Nephron progenitor cell (in vitro differentiated cells): ENCODE results near the gene ITGAV.

Experiments
- DNase-seq: peaks from one replicate; pipeline ENCODE4 v3.0.0; 2021
- H3K27ac Mint-ChIP-seq: 2 replicates; pipeline ENCODE4 v1.8.0; 2021; ENCODE audit warnings: mild to moderate bottlenecking, moderate library complexity, mixed read lengths
- H3K27me3 Mint-ChIP-seq: 2 replicates; pipeline ENCODE4 v1.8.0; 2021; ENCODE audit warnings: mild to moderate bottlenecking, low read depth, mixed read lengths; ENCODE audit not compliant: poor library complexity
- H3K36me3 Mint-ChIP-seq: 2 replicates; pipeline ENCODE4 v1.8.0; 2021; ENCODE audit warnings: low read depth, mixed read lengths
- H3K4me1 Mint-ChIP-seq: 2 replicates; pipeline ENCODE4 v1.8.0; 2021; ENCODE audit warnings: mixed read lengths
- H3K4me3 Mint-ChIP-seq: 2 replicates; pipeline ENCODE4 v1.8.0; 2021; ENCODE audit warnings: mild to moderate bottlenecking, moderate library complexity, mixed read lengths
- H3K9me3 Mint-ChIP-seq: 2 replicates; pipeline ENCODE4 v1.8.0; 2021; ENCODE audit warnings: mild to moderate bottlenecking, moderate library complexity, mixed read lengths
- TF ChIP-seq, protein P1 (sequence below): fragments of 200-600 bp; sonication (generic); IDR thresholded peaks from 2 replicates; pipeline ENCODE4 v1.5.0; 2021; ENCODE audit warnings: antibody characterized with exemption

ITGAV gene

DNA sequence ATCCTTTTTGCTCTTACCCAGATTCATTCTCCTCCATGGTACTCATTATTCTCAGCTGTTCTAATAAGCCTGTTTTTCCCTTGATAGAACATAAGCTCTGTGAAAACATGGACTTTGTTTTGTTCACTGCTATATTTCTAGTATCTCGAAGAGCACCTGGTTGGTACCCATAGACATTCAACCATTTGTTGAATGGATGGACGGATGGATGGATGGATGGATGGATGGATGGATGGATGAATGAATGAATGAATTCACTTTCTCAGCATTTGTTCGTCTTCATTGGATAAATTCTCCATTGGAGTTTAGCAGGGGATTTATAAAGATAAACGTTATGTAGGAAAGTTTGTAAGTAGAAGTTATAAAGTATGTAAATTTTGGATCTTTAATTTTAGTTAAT lies 106.9 kb downstream of the ITGAV start:
- H3K36me3 Mint-ChIP-seq: no peaks in the 10 kb centered on the region
- H3K4me3 Mint-ChIP-seq: no peak overlapping the region

DNA sequence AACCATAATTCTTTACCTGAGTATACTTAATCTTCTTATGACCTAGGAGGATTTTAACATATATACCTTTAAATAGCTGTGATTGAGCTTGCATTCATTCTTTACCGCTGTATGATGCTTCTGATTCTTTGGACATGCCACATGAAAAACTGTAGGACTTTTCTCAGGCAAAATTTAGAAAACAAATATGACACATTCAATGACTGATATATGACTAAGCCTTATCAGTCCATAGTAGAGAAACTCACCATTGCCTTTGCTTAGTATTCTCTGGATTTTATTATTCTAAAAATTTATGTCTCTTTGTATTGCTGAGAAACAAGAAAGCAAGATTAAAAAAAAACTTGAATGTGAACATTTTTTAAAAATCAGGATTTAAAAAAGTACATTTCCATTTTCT lies 107.7 kb downstream of the ITGAV start:
- Mint-ChIP-seq H3K36me3 (no peaks in the 10 kb centered on the region), H3K27me3 (no peaks in the 10 kb centered on the region), H3K27ac (no peak overlapping the region), H3K4me1 (peaks cover 18% of the 10 kb centered on the region), H3K4me3 (no peak overlapping the region), H3K9me3 (no peaks in the 10 kb centered on the region)
- DNase-seq: no peak
- TF ChIP-seq, protein P1, sequence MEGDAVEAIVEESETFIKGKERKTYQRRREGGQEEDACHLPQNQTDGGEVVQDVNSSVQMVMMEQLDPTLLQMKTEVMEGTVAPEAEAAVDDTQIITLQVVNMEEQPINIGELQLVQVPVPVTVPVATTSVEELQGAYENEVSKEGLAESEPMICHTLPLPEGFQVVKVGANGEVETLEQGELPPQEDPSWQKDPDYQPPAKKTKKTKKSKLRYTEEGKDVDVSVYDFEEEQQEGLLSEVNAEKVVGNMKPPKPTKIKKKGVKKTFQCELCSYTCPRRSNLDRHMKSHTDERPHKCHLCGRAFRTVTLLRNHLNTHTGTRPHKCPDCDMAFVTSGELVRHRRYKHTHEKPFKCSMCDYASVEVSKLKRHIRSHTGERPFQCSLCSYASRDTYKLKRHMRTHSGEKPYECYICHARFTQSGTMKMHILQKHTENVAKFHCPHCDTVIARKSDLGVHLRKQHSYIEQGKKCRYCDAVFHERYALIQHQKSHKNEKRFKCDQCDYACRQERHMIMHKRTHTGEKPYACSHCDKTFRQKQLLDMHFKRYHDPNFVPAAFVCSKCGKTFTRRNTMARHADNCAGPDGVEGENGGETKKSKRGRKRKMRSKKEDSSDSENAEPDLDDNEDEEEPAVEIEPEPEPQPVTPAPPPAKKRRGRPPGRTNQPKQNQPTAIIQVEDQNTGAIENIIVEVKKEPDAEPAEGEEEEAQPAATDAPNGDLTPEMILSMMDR: no peak

More for the DNA sequence above, 106.9 kb downstream of the ITGAV start:
- Mint-ChIP-seq H3K4me1 (peaks cover 18% of the 10 kb centered on the region), H3K27ac (no peak overlapping the region), H3K27me3 (no peaks in the 10 kb centered on the region), H3K9me3 (no peaks in the 10 kb centered on the region)
- TF ChIP-seq, protein P1: no peak
- DNase-seq: no peak

DNA sequence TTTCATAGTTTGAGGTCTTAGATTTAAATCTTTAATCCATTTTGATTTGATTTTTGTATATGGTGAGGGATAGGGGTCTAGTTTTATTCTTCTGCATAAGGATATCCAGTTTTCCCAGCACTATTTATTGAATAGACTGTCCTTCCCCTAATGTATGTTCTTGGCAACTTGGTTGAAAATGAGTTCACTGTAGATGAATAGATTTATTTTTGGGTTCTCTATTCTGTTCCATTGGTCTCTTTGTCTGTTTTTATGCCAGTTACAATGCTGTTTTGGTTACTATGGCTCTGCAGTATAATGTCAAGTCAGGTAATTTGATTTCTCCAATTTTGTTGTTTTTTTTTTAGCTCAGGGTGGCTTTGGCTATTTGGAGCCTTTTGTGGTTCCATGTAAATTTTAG lies 109.9 kb downstream of the ITGAV start:
- no peaks in the 10 kb centered on the region for H3K9me3 Mint-ChIP-seq
- H3K4me1 Mint-ChIP-seq: peaks cover 14% of the 10 kb centered on the region
- H3K36me3 Mint-ChIP-seq: no peaks in the 10 kb centered on the region
- no peak overlapping the region for H3K4me3 Mint-ChIP-seq
- H3K27me3 Mint-ChIP-seq: no peaks in the 10 kb centered on the region
- no peak for DNase-seq
- TF ChIP-seq, protein P1: no peak
- H3K27ac Mint-ChIP-seq: no peak overlapping the region

DNA sequence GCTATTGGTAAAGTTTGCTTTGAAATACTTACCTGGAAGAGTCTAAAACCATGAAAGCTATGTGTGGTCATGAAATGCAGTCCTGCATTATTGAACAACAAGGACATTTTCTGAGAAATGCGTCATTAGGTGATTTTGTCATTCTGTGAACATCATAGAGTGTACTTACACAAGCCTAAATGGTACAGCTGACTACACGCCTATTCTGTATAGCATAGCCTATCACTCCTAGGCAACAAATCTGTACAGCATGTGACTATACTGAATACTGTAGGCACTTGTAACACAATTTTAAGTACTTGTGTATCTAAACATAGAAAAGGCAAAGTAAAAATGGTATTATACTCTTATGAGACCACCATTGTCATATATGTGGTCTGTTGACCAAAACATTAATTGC lies 112.2 kb downstream of the ITGAV start:
- H3K36me3 Mint-ChIP-seq: no peaks in the 10 kb centered on the region
- no peaks in the 10 kb centered on the region for H3K9me3 Mint-ChIP-seq
- no peak overlapping the region for H3K27ac Mint-ChIP-seq
- no peak for DNase-seq
- H3K27me3 Mint-ChIP-seq: no peaks in the 10 kb centered on the region
- TF ChIP-seq, protein P1: no peak
- no peaks in the 10 kb centered on the region for H3K4me1 Mint-ChIP-seq
- no peak overlapping the region for H3K4me3 Mint-ChIP-seq

DNA sequence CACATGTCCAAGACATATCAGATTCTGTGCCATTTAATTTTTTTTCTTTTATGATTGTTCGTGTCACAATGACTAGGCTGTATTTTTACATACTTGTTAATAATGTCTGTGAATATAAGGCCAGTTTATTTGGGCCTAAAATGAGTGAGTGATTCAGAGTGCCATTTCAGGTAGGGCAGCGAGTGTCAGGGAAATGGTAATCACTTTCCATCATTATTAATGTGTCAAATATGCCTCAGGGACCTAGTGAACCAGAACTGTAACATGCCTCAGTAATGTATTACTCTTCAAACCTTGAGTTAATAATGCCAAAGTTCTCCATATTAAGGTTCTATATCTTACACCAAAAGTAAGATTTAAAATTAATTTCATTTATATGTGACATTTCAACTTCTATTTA lies 112.6 kb downstream of the ITGAV start:
- Mint-ChIP-seq H3K9me3 (no peaks in the 10 kb centered on the region), H3K36me3 (no peaks in the 10 kb centered on the region), H3K4me1 (no peaks in the 10 kb centered on the region), H3K27me3 (peaks cover 1% of the 10 kb centered on the region), H3K4me3 (no peak overlapping the region), H3K27ac (no peak overlapping the region)
- TF ChIP-seq, protein P1: no peak
- no peak for DNase-seq

DNA sequence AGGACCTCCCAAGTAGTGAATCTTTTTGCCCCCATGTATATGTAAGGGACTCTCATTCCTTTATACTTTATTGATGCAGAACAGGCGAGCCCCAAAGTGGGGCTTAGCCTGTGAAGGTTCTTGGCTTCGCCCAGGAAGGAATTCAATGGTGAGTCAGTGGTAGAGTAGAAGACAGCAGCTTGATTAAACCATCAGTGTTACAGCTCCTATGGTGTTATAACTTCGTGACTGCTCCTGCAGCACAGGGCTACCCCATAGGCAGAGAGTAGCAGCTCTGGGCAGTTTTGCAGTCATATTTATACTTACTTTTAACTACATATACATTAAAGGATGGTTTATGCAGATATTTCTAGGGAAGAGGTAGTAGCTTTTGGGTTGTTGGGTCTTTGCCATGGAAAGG lies 115.0 kb downstream of the ITGAV start:
- TF ChIP-seq, protein P1: no peak

More for the DNA sequence above, 115.0 kb downstream of the ITGAV start:
- no peak for DNase-seq
- H3K4me3 Mint-ChIP-seq: no peak overlapping the region
- no peaks in the 10 kb centered on the region for H3K36me3 Mint-ChIP-seq
- H3K27me3 Mint-ChIP-seq: peaks cover 2% of the 10 kb centered on the region
- H3K4me1 Mint-ChIP-seq: peaks cover under 1% of the 10 kb centered on the region
- H3K27ac Mint-ChIP-seq: no peak overlapping the region
- no peaks in the 10 kb centered on the region for H3K9me3 Mint-ChIP-seq
